GM12872 (cell line): ENCODE results near the gene PP2D1.

ENCODE experiments used
- TF ChIP-seq, protein P1 (sequence below): IDR thresholded peaks from 3 replicates; pipeline ENCODE4 v1.5.1; 2011; ENCODE audit warnings: low read depth, mild to moderate bottlenecking, low read length, moderate library complexity; ENCODE audit not compliant: insufficient read depth

PP2D1 gene

DNA sequence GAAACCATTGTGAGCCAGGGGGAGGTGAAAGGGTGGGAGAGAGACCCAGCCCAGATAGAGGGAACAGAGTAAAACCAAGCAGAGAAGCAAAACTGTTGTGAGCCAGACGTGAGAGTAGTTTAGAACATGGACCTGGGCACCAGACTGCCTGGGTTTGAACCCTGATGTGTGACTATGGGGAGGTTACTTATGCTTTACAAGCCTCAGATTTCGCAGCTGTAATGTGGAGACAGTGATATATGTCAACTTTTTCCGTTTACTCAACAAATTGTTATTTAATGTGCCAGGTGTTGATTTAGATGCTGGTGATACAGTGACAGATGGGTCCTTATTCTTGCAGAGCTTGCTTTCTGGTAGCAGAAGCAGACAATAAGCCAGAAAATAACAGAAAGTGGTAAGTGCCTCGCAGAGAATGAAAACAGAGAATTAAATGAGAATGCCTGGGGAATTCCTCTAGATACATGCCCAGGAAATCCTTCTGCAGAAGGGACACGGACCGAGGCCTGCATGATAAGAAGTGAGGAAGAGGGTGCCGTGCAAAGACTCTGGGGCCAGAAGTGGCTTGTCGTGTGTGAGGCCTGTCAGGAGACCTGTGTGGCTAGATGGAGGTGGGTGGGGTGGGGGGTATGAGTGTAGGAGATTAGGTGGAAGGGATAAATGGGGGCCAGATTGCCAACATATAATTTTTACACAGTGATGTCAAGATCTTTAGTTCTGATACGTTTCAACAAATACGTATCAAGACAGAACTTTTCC lies 43.1 kb upstream of the PP2D1 start:
- TF ChIP-seq, protein P1, sequence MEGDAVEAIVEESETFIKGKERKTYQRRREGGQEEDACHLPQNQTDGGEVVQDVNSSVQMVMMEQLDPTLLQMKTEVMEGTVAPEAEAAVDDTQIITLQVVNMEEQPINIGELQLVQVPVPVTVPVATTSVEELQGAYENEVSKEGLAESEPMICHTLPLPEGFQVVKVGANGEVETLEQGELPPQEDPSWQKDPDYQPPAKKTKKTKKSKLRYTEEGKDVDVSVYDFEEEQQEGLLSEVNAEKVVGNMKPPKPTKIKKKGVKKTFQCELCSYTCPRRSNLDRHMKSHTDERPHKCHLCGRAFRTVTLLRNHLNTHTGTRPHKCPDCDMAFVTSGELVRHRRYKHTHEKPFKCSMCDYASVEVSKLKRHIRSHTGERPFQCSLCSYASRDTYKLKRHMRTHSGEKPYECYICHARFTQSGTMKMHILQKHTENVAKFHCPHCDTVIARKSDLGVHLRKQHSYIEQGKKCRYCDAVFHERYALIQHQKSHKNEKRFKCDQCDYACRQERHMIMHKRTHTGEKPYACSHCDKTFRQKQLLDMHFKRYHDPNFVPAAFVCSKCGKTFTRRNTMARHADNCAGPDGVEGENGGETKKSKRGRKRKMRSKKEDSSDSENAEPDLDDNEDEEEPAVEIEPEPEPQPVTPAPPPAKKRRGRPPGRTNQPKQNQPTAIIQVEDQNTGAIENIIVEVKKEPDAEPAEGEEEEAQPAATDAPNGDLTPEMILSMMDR = no peak

DNA sequence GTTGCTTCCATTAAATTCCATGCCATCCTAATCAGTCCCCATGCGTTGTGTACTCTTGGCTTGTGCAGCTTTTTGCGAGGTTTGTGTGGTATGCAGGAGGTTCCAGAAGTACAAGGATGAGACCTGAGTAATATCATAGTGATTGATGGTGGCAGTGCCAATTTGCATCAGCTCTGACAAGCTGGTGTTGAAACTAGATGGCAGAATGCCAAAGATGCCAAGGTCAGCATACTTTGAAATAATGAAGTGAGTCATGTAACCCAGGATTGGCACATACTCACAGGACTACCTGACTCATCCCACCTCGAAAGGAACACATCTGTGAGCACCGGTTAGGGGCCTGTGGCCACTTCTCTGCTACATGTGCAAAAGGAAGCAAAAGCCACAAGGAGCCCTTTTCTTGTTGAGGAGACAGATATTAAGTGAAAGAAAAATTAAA lies 42.5 kb upstream of the PP2D1 start:
- TF ChIP-seq, protein P1 = no peak

DNA sequence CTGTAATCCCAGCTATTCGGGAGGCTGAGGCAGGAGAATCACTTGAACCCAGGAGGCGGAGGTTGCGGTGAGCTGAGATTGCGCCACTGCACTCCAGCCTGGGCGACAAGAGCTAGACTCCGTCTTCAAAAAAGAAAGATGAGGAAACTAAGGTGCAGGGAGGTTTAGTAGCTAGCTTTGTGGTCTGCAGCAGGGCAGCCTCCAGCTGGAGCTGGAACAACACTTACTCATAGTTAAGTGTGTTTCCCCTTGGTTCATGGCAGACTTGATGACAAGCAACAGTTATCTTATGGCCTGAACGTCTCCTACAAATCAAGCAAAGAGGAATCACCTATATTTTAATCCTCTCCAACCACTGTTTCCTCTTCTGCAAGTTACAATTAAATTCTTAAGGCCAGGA lies 40.8 kb upstream of the PP2D1 start:
- TF ChIP-seq, protein P1 = no peak

DNA sequence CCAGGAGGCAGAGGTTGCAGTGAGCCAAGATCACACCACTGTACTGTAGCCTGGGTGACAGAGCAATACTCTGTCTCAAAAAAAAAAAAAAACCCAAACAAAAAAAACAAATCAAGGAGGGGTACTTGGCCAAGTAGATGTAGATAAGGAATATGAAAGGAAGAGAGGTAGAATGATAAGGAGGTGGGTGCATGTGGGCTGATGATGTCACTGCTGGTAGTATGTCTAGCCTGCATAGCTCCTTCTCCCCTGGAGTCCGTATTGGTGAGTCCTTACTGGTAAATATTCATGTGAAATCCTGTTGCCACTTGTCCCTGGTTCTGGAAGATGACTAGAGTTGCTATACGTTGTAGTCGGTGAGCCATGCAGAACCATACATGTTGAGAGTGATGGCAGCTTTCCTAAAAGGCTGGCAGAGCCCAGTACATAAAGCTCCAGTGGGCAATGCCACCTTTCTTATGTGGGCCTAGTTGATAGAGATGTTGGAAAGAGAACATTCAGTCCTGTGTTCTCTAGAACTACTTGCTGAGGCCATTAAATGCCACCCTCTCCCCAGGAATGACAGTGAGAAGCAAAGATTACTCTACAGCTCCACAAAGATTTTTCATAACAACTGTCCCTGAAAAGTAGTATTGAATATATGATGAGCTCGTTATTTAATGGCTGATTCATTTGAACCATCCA lies 39.2 kb upstream of the PP2D1 start:
- TF ChIP-seq, protein P1 = no peak

DNA sequence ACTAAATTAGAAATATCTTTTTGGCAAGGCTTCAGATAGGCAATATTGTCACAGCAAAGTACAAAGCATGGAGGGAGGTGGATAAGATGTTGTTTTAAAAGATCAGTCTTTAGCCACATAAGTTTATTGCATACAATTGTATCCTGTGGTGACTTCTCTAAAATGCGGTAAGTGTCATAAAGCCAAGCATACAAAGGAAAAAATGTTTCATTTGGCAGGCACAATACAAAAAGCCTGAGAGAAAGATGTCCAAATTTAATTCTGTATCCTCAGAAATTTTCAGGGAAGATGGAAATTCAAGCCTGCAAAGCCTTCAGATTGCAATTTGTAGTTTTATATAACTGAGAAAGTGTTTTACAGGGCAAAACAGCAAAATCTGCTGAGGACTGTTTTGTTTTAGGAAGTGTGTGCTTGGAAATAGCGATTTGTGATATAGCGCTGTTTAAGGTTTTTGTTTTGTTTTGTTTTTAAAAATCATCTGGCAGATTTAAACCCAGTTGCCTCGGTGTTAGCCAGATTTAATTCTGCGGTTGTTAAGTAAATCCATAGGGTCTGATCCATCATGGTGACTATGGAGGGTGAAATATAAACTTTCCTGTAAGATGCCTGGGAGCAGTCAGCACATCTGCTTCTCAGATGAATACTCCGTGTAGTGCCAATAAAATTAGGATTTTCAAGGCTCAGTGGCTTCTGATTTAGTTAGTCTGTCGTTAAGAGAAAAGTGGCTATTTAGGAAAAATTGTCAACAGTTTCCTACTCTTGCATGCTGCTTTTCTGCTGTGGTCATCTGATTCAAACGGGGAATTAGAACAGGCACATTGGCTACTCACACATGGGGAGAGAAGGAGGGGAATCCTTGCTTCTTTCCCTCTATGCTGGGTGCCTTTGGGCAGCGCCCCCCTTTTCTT lies 36.2 kb upstream of the PP2D1 start:
- TF ChIP-seq, protein P1 = no peak

DNA sequence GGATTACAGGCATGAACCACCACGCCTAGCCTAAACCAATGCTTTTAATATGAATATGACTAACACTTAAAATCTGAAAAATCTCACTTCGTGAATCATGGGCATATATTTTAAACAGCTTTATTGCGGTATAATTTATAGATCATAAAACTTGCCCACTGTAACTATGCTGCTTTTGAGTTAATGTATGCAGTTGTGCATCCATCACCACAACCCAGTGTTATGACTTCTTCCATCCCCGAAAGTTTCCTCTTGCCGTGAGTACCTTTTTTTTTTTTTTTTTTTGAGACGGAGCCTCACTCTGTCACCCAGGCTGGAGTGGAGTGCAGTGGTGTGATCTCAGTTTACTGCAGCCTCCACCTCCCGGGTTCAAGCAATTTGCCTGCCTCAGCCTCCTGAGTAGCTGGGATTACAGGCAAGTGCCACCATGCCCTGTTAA lies 35.3 kb upstream of the PP2D1 start:
- TF ChIP-seq, protein P1 = no peak

DNA sequence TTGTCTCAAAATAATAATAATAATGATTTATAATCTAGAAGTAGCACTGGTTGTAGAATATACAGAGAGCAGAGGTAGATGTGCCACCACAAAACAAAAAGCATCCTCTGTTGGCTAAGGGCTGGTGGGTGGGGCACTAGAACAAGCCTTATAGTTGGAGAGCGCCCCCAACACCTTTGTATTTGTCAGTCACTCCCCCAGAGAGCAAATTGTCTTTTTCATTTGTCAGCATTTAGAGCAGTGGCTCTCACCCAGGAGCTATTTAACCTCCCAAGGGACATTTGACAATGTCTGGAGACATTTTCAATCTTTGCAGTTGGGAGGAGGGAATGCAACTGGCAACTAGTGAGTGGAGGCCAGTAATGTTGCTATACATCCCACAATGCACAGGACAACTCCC lies 34.5 kb upstream of the PP2D1 start:
- TF ChIP-seq, protein P1 = no peak
